Left lung (tissue), 10 donors: ENCODE data around the gene COX17. TPM values are rescaled to one million over a fixed set of nuclear protein-coding genes. Genes with fewer than 3 reads are reported as not detected.
"Not testable (repeated sequence)": the region's sequence is repeated elsewhere in the genome, so short reads cannot be mapped to it uniquely, and the experiment has no call there.

ENCODE experiments used
- ATAC-seq: fragments of 200-7000 bp; cut with Tn5 transposase; one replicate; pipeline ENCODE4 v1.9.1; 2020; ENCODE audit warnings: moderate library complexity
- DNase-seq, 4 donors: peaks; one replicate each; pipeline ENCODE4 v3.0.0-alpha.2; 2013 to 2020
- H3K27ac ChIP-seq, 2 donors: fragments of 200-600 bp; sonication (generic) in 1 of 2; one replicate each; pipeline versions ENCODE4 v1.5.0 to v1.8.0; 2020 to 2021
- H3K27me3 ChIP-seq, 2 donors: fragments of 200-600 bp; sonication (generic) in 1 of 2; one replicate each; pipeline versions ENCODE4 v1.5.0 to v1.8.0; 2020 to 2021
- H3K36me3 ChIP-seq, 2 donors: fragments of 200-600 bp; sonication (generic) in 1 of 2; one replicate each; pipeline versions ENCODE4 v1.5.0 to v1.8.0; 2020 to 2021
- H3K4me1 ChIP-seq, 2 donors: fragments of 200-600 bp; one replicate each; pipeline ENCODE4 v1.8.0; 2021
- H3K4me3 ChIP-seq, 2 donors: fragments of 200-600 bp; sonication (generic) in 1 of 2; one replicate each; pipeline versions ENCODE4 v1.5.0 to v1.8.0; 2020 to 2021; ENCODE audit warnings: mild to moderate bottlenecking in 1 of 2
- H3K9me3 ChIP-seq, 2 donors: fragments of 200-600 bp; sonication (generic) in 1 of 2; one replicate each; pipeline versions ENCODE4 v1.5.0 to v1.8.0; 2020 to 2021
- CTCF ChIP-seq, 2 donors: fragments of 200-600 bp; sonication (generic) in 1 of 2; IDR thresholded peaks; one replicate each; pipeline versions ENCODE4 v1.5.0 to v1.8.0; 2021; ENCODE audit warnings: antibody characterized with exemption in 2 of 2
- intact Hi-C, 2 donors: fragments of 100-400 bp; cut with DNase I; formaldehyde crosslinking; loops; one replicate each; pipeline versions ENCODE4 v1.11.2 to v1.14.2; 2022
- polyA plus RNA-seq, 6 donors: library from polyadenylated mRNA; unstranded; fragments of 120-200 nt; gene quantifications; one replicate each; pipeline ENCODE4 v1.2.1, GENCODE V29; 2013; ENCODE audit not compliant: insufficient read length in 6 of 6
- total RNA-seq, 2 donors: library from RNA; stranded (reverse); fragmentation: NEBNext Ultra II Directional; extraction: Animal tissue kit (Norgen Biotek cat#: 25700); gene quantifications; one replicate each; pipeline ENCODE4 v1.2.1, GENCODE V29; 2021
- donor health status: DM: no; HTN: yes; CAD: no.
- donor health status: DM: no; HTN: no; CAD: no.

COX17 gene
- total and polyA plus RNA-seq, 8 donors = 23.6 to 49.6 (median 29.6) TPM

- no peak overlapping the region for H3K27ac ChIP-seq
- H3K4me1 ChIP-seq = no peaks in the 10 kb centered on the region
- no peaks in the 10 kb centered on the region for H3K27me3 ChIP-seq
- TF ChIP-seq CTCF (IDR thresholded peaks at IDR 0.05) = peak; percentile 39 to 57
- no peaks in the 10 kb centered on the region for H3K9me3 ChIP-seq
- ATAC-seq (peak; percentile 23), DNase-seq (peak in 1 of 4 donors; percentile 16)
- intact Hi-C loops = loop anchor here in 1 of 2 donors (10.0 kb wide), 1 partner anchor 805 kb away; no protein-coding TSS in a partner anchor
- no peaks in the 10 kb centered on the region for H3K36me3 ChIP-seq
- H3K4me3 ChIP-seq = no peak overlapping the region
Observed at GRCh38 chr3:119690043-119690656, 12.9 kb upstream of the COX17 start.

- H3K4me1 ChIP-seq = no peaks in the 10 kb centered on the region
- ATAC-seq (no peak), DNase-seq (no peak)
- TF ChIP-seq CTCF (IDR thresholded peaks at IDR 0.05) = no peak
- no peak overlapping the region for H3K27ac ChIP-seq
- H3K36me3 ChIP-seq = no peaks in the 10 kb centered on the region
- no peaks in the 10 kb centered on the region for H3K27me3 ChIP-seq
- H3K9me3 ChIP-seq = no peaks in the 10 kb centered on the region
- intact Hi-C loops = no loop called here
- H3K4me3 ChIP-seq = no peak overlapping the region
Observed at GRCh38 chr3:119683421-119683820, 6.2 kb upstream of the COX17 start.

GRCh38 chr3:119681279-119681678 is 4.1 kb upstream of the COX17 start:
- Histone ChIP-seq H3K27ac (no peak overlapping the region), H3K36me3 (no peaks in the 10 kb centered on the region), H3K4me3 (no peak overlapping the region), H3K9me3 (no peaks in the 10 kb centered on the region), H3K27me3 (no peaks in the 10 kb centered on the region), H3K4me1 (peaks cover 6 to 10% of the 10 kb centered on the region in 2 donors)
- DNase-seq = no peak
- TF ChIP-seq CTCF (IDR thresholded peaks at IDR 0.05) = peak; percentile 14 to 42
- intact Hi-C loops = no loop called here
- peak; percentile 17 for ATAC-seq

- no peaks in the 10 kb centered on the region for H3K27me3 ChIP-seq
- DNase-seq = no peak
- peaks cover 0 to 3% of the 10 kb centered on the region in 2 donors for H3K36me3 ChIP-seq
- no peak overlapping the region for H3K4me3 ChIP-seq
- TF ChIP-seq CTCF (IDR thresholded peaks at IDR 0.05) = no peak
- H3K9me3 ChIP-seq = no peaks in the 10 kb centered on the region
- H3K4me1 ChIP-seq = peaks cover 12 to 21% of the 10 kb centered on the region in 2 donors
- H3K27ac ChIP-seq = peak overlapping the region in 1 of 2 donors; percentile 14
- intact Hi-C loops = loop anchor here in 1 of 2 donors (10.0 kb wide), 1 partner anchor 85 kb away; the partner anchor contains the start of gene PLA1A
- no peak for ATAC-seq
Observed at GRCh38 chr3:119679874-119680273, 2.7 kb upstream of the COX17 start.

- intact Hi-C loops = loop anchor here in 1 of 2 donors (10.0 kb wide), 1 partner anchor 83 kb away; the partner anchor contains the start of gene PLA1A
- not testable (repeated sequence) for DNase-seq, ATAC-seq, H3K27me3 ChIP-seq, H3K9me3 ChIP-seq
- H3K4me3 ChIP-seq = peak overlapping the region in 1 of 2 donors; percentile 55
- H3K27ac ChIP-seq = peak overlapping the region in 1 of 2 donors; percentile 95
- H3K4me1 ChIP-seq = peaks cover 12 to 21% of the 10 kb centered on the region in 2 donors
- H3K36me3 ChIP-seq = peaks cover 0 to 19% of the 10 kb centered on the region in 2 donors
Observed at GRCh38 chr3:119678209-119678608, 1.0 kb upstream of the COX17 start.
